Keratinocyte (primary cell): ENCODE results near the gene UMAD1. TPM values are rescaled to one million over a fixed set of nuclear protein-coding genes. Genes with fewer than 3 reads are reported as not detected.

Experiments used
- DNase-seq: peaks from one replicate; pipeline ENCODE4 v3.0.0-alpha.2; 2011; ENCODE audit warnings: low read depth, missing footprints, low spot score
- FAIRE-seq: peaks from 2 replicates; lab custom pipeline; 2011; peaks lifted over from hg19 to GRCh38; lab: Jason Lieb, UNC
- H2AFZ ChIP-seq: 2 replicates; pipeline ENCODE4 v1.6.0; 2012; ENCODE audit warnings: low read length, control low read depth, inconsistent platforms; ENCODE audit not compliant: control insufficient read depth
- H3K27ac ChIP-seq: 2 replicates; pipeline ENCODE4 v1.5.1; 2011; ENCODE audit warnings: low read length; ENCODE audit not compliant: control insufficient read depth, insufficient read depth
- H3K27me3 ChIP-seq: 3 replicates; pipeline ENCODE4 v1.6.0; 2011; ENCODE audit warnings: low read length; ENCODE audit not compliant: control insufficient read depth, insufficient read depth; ENCODE audit errors: extremely low read depth
- H3K36me3 ChIP-seq, 2 experiments: 2 replicates in 1 of 2; 3 replicates in 1 of 2; pipeline ENCODE4 v1.5.1; 2011; ENCODE audit warnings: low read length in 2 of 2, mild to moderate bottlenecking in 1 of 2; ENCODE audit not compliant: control insufficient read depth in 2 of 2, insufficient read depth in 2 of 2; ENCODE audit errors: extremely low read depth in 1 of 2
- H3K4me1 ChIP-seq: 3 replicates; pipeline ENCODE4 v1.5.1; 2011; ENCODE audit warnings: low read length; ENCODE audit not compliant: control insufficient read depth, insufficient read depth; ENCODE audit errors: extremely low read depth
- H3K4me2 ChIP-seq: 3 replicates; pipeline ENCODE4 v1.6.0; 2011; ENCODE audit warnings: low read depth, low read length; ENCODE audit not compliant: control insufficient read depth, insufficient read depth; ENCODE audit errors: extremely low read depth
- H3K4me3 ChIP-seq, 3 experiments: fragments of 200-600 bp in 1 of 3; sonication (generic) in 1 of 3; 2 replicates in 2 of 3; 3 replicates in 1 of 3; pipeline ENCODE4 v1.5.1; 2011 to 2016; ENCODE audit warnings: low read length in 3 of 3, mild to moderate bottlenecking in 3 of 3, control low read depth in 2 of 3, inconsistent platforms in 1 of 3, low read depth in 1 of 3, mixed read lengths in 1 of 3, mixed run types in 1 of 3, moderate library complexity in 1 of 3; ENCODE audit not compliant: control insufficient read depth in 2 of 3, insufficient read depth in 2 of 3; ENCODE audit errors: extremely low read depth in 1 of 3
- H3K79me2 ChIP-seq: 2 replicates; pipeline ENCODE4 v1.6.0; 2012; ENCODE audit warnings: low read length; ENCODE audit not compliant: control insufficient read depth, insufficient read depth
- H3K9ac ChIP-seq: 3 replicates; pipeline ENCODE4 v1.6.0; 2011; ENCODE audit warnings: low read length; ENCODE audit not compliant: control insufficient read depth, insufficient read depth; ENCODE audit errors: extremely low read depth
- H3K9me1 ChIP-seq: 3 replicates; pipeline ENCODE4 v1.6.0; 2011; ENCODE audit warnings: low read length; ENCODE audit not compliant: control insufficient read depth, insufficient read depth; ENCODE audit errors: extremely low read depth
- H3K9me3 ChIP-seq: 2 replicates; pipeline ENCODE4 v1.5.1; 2012; ENCODE audit warnings: low read depth, low read length; ENCODE audit not compliant: control insufficient read depth
- H4K20me1 ChIP-seq: 3 replicates; pipeline ENCODE4 v1.6.0; 2011; ENCODE audit warnings: low read length; ENCODE audit not compliant: control insufficient read depth, insufficient read depth; ENCODE audit errors: extremely low read depth
- CTCF ChIP-seq, 3 experiments: IDR thresholded peaks in 1 of 3; conservative IDR thresholded peaks in 1 of 3; optimal IDR thresholded peaks in 1 of 3; 2 replicates in 2 of 3; 3 replicates in 1 of 3; pipeline versions ENCODE3 to v1.5.1; 2011; ENCODE audit warnings: low read length in 3 of 3, mild to moderate bottlenecking in 3 of 3, moderate library complexity in 2 of 3, control low read depth in 1 of 3, inconsistent platforms in 1 of 3; ENCODE audit not compliant: insufficient read depth in 2 of 3; ENCODE audit errors: extremely low read depth in 1 of 3
- EZH2 ChIP-seq: IDR thresholded peaks from one replicate; pipeline ENCODE4 v1.6.1; 2012; ENCODE audit warnings: inconsistent platforms, mild to moderate bottlenecking, low read length, moderate library complexity
- dilution Hi-C: fragments of 300-500 bp; cut with MboI; formaldehyde crosslinking; loops from one replicate; pipeline ENCODE4 v1.7.0; 2020; ENCODE audit warnings: low sequenced_read_pairs; ENCODE audit not compliant: extremely low pct_ligation_motif_present
- polyA plus RNA-seq, 5 experiments: library from polyadenylated mRNA; depleted of rRNA in 3 of 5; stranded (reverse) in 3 of 5; stranded (forward) in 1 of 5; unstranded in 1 of 5; fragments of >200 nt; gene quantifications; 1 replicate in 1 of 5; 2 replicates in 3 of 5; 3 replicates in 1 of 5; pipeline versions ENCODE4 v1.2.1 to v1.2.3, GENCODE V29; 2011 to 2012; ENCODE audit warnings: missing spikeins in 2 of 5, low read depth in 1 of 5, low replicate concordance in 1 of 5

UMAD1 gene
- polyA plus RNA-seq, 1 donor (not counting 4 experiments of a cell fraction or from before 2014, with no cell fraction given), result 18.2 TPM

GRCh38 chr7:7917593-7917992 is 277.0 kb downstream of the UMAD1 start:
- no peaks in the 10 kb centered on the region for H3K36me3 ChIP-seq
- dilution Hi-C loops, result no loop called here
- H4K20me1 ChIP-seq, result no peaks in the 10 kb centered on the region
- H3K9me1 ChIP-seq, result no peaks in the 10 kb centered on the region
- no peak overlapping the region for H3K9ac ChIP-seq
- no peaks in the 10 kb centered on the region for H3K9me3 ChIP-seq
- no peak overlapping the region for H3K4me3 ChIP-seq
- no peak overlapping the region for H3K4me2 ChIP-seq
- TF ChIP-seq CTCF (optimal IDR thresholded peaks at IDR 0.05 in 1 of 3, IDR thresholded peaks at IDR 0.05 in 1 of 3, conservative IDR thresholded peaks at IDR 0.05 in 1 of 3; ENCODE audit: extremely low read depth in 1 of 3, insufficient read depth in 2 of 3, low read length in 3 of 3) (no peak), EZH2 (no peak)
- H3K27ac ChIP-seq, result no peak overlapping the region
- no peaks in the 10 kb centered on the region for H3K27me3 ChIP-seq
- H3K79me2 ChIP-seq, result no peaks in the 10 kb centered on the region
- FAIRE-seq (no peak), DNase-seq (no peak)
- H2AFZ ChIP-seq, result no peak overlapping the region
- no peaks in the 10 kb centered on the region for H3K4me1 ChIP-seq

GRCh38 chr7:7918736-7919448 is 278.3 kb downstream of the UMAD1 start:
- no peaks in the 10 kb centered on the region for H3K27me3 ChIP-seq
- dilution Hi-C loops, result no loop called here
- no peak overlapping the region for H3K27ac ChIP-seq
- no peaks in the 10 kb centered on the region for H3K79me2 ChIP-seq
- no peak overlapping the region for H3K4me2 ChIP-seq
- no peaks in the 10 kb centered on the region for H3K9me3 ChIP-seq
- TF ChIP-seq CTCF (optimal IDR thresholded peaks at IDR 0.05 in 1 of 3, IDR thresholded peaks at IDR 0.05 in 1 of 3, conservative IDR thresholded peaks at IDR 0.05 in 1 of 3; ENCODE audit: extremely low read depth in 1 of 3, insufficient read depth in 2 of 3, low read length in 3 of 3) (no peak), EZH2 (no peak)
- H3K4me1 ChIP-seq, result no peaks in the 10 kb centered on the region
- H3K36me3 ChIP-seq, result no peaks in the 10 kb centered on the region
- H3K4me3 ChIP-seq, result no peak overlapping the region
- H3K9ac ChIP-seq, result no peak overlapping the region
- DNase-seq, result no peak
- H3K9me1 ChIP-seq, result no peaks in the 10 kb centered on the region
- H4K20me1 ChIP-seq, result no peaks in the 10 kb centered on the region
- H2AFZ ChIP-seq, result no peak overlapping the region
- FAIRE-seq, result no peak
